HG02970 (cell line): ENCODE data around the gene EARS2.
"Not testable (repeated sequence)": the region's sequence is repeated elsewhere in the genome, so short reads cannot be mapped to it uniquely, and the experiment has no call there.

Experiments
- ATAC-seq: cut with Tn5 transposase; IDR thresholded peaks from one replicate; pipeline ENCODE4 v1.9.1; 2021; ENCODE audit warnings: mild to moderate bottlenecking, moderate library complexity, moderate number of reproducible peaks; ENCODE audit not compliant: unreplicated experiment, low FRiP score

Gene EARS2

DNA sequence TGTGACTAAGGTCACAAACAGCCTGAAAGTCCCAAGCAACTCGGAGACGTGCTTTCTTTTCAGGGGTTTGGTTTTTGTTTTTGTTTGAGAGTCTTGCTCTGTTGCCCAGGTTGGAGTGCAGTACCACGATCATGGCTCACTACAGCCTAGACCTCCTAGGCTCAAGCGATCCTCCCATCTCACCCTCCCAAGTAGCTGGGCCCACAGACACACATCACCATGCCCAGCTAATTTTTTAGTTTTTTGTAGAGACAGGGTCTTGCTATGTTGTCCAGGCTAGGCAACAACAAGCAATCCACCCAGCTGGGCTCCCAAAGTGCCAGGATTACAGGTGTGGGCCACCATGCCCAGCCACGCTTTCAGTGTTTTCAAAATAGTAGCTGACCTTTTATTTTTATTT lies 27.1 kb downstream of the EARS2 start:
- ATAC-seq, result no peak

DNA sequence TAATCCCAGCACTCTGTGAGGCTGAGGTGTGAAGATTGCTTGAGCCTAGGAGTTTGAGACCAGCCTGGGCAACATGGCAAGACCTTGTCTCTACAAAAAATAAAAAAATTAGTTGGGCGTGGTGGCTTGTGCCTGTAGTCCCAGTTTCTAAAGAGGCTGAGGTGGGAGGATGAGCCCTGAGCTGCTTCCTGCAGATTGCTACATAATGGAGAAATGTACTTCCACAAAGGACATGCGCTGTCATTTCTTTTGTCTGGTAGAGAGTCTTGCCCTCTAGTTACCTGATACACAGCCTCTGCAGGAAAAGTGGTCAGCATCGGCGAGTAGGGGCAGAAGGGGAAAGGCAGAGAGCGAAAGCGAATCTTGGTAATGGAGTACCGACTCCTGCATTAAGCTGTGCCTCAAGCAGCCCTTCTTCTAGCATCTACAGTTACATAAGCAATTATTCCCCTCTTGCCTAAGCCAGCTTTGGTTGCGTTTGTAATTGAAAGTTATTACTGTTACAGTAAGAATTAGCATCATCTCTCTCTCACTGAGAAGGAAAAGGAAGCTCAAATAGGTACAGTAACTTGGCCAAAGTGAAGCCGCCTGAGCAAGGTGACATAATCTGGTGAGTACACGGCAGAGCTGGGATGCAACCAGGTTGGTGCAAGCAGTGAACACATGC lies 28.4 kb downstream of the EARS2 start:
- no peak for ATAC-seq

GRCh38 chr16:23527961-23528643 lies 29.0 kb downstream of the EARS2 start:
- ATAC-seq, result no peak

GRCh38 chr16:23524886-23525285 lies 32.3 kb downstream of the EARS2 start:
- ATAC-seq, result no peak

- no peak for ATAC-seq
These were observed 33.2 kb downstream of the EARS2 start for GRCh38 chr16:23523876-23524385.

DNA sequence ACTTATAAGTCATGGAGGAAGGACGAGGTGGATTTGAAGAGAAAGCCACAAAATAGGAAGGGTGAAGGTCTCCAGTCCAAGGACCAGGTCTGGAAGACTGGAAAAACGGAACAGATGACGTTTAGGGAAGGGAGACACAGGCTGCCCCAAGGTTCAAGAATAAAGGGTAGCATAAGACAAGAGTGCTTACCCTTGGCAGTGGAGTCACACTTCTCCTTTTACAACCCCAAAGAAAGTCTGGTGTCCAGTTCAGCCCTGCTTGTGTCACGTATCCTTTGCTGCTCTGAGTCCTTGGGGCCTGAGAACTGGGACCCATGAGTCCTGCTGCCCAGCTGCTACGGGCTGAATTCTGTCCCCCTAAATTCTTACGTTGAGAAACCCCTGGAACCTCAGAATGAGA lies 33.8 kb downstream of the EARS2 start:
- no peak for ATAC-seq

- no peak for ATAC-seq
These were observed 35.2 kb downstream of the EARS2 start for GRCh38 chr16:23521965-23522364.

DNA sequence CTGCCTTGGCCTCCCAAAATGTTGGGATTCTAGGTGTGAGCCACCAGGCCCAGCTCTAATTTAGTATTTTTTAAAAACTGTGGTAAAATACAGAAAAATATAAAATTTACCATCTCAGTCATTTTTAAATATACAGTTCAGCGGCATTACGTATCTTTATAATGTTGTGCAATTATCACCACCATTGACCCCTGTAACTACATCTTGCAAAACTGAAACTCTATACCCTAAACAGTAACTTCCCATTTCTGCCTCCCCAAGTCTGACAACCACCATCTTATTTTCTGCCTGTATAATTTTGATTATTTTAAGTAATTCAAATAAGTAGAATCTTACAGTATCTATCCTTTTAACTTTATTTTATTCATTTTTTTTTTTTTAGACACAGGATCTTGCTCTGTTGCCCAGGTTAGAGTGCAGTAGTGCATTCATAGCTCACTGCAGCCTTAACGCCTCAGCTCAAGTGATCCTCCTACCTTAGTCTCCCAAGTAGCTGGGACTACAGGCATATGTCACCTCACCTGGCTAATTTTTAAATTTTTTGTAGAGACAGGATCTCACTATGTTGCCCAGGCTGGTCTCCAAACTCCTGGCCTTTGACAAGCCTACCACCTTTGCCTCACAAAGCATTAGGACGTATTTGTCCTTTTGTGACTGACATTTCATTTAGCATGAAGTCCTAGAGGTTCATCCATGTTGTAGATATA lies 36.0 kb downstream of the EARS2 start:
- no peak for ATAC-seq

DNA sequence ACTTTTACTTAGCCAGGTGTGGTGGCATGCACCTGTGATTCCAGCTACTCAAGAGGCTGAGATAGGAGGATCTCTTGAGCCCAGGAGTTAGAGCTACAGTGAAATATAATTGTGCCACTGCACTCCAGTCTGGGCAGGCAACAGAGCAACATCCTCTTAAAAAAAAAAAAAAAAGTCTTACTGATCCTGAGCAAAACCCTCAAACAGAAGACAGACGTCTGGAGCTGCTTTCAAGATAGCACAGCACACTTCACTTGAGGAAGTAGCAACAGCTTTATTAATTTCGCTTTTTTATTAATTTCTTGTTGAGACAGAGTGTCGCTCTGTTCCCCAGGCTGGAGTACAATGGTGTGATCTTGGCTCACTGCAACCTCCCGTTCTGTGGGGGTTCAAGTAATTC lies 36.6 kb downstream of the EARS2 start:
- ATAC-seq, result no peak

DNA sequence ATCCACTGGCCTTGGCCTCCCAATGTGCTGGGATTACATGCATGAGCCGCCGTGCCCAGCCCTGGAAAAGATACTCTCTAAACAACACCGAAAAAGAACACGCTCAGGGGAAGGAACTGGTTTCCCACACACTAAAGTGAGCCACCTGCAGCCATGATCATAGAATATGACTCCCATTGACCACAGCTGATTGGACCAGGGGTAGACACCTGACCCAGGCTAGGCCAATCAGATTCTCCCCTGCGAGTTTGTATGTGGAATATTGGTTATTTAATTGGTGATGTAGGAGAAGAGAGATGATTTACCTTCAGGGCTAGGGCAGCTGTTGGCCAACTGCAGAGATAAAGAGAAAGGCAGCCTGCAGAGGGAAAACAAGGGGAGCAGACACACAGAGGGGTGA lies 37.9 kb downstream of the EARS2 start:
- no peak for ATAC-seq

DNA sequence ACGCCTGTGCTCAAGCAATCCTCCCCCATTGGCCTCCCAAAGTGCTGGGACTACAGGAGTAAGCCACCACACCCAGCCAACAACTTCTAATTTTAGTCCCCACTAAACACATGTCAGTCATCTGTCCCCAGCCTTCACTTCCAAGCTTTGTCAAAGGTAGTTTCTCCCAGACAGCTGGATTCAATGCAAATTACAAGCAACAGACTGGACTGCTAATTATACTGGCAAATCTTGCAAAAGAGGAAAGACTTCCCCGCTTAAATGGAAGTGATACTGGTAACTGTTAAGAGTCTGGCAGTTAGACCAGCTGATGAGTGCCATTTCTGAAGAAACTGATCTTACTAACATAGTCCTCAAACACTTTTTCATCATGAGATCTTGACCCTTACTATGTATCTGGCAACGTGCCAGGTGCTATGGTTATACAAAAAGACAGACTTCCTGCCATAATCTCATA lies 38.7 kb downstream of the EARS2 start:
- no peak for ATAC-seq

GRCh38 chr16:23516366-23517137 lies 40.6 kb downstream of the EARS2 start:
- ATAC-seq, result no peak

- ATAC-seq, result no peak
These were observed 41.3 kb downstream of the EARS2 start for GRCh38 chr16:23515881-23516280.

DNA sequence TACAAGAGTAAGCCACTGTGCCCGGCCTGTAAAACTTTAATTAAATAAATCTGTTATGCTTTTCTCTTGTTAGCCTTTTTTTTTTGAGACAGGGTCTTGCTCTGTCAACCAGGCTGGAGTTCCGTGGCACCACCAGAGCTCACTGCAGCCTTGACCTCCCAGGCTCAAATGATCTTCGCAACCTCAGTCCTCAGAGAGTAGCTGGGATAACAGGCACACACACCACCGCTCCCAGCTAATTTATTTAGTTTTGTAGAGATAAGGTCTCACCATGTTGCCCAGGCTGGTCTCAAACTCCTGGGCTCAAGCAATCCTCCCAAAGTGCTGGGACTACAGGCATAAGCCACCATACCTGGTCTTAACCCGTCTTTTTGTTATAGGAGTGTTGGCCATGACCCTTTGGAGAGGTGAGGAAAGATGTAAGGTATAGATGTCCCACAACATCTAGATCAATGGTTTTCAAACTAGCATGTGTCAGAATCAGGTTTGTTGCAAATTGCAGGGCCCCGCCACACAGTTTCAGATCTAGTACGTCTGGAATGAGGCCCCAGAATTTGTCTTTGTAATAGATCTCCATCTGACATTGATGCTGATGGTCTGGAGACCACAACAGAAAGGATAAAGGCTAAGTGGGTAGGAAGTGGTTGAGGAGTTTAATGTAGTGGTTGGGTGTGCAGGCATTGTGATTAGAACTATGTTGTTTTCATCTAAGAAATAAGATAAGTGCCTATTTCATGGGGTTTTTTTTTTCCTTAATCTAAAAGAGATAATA lies 42.6 kb downstream of the EARS2 start:
- no peak for ATAC-seq

DNA sequence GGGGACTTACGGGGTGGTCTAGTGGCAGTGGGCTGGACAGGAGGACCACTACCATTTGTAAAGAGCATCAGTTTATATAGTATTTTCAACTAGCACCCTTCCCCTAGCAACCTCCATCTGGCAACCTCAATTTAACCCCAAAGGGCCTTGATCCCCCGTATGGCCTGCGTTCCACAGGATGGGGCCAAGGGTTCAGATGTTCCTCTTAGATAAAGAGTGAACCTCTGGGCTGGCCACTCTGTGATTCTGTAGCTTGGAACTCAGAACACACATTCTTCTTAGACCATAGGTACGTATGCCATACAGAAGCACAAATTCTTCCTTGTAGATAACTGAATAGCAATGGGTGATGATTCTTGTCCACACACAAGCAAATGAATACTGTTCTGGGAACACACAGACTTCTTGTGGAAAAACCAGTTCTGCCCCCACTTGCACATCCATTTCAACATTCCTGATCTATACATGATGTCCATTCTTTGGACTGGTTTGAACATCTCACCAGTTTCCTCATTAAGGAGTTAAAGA lies 44.9 kb downstream of the EARS2 start:
- ATAC-seq, result no peak

DNA sequence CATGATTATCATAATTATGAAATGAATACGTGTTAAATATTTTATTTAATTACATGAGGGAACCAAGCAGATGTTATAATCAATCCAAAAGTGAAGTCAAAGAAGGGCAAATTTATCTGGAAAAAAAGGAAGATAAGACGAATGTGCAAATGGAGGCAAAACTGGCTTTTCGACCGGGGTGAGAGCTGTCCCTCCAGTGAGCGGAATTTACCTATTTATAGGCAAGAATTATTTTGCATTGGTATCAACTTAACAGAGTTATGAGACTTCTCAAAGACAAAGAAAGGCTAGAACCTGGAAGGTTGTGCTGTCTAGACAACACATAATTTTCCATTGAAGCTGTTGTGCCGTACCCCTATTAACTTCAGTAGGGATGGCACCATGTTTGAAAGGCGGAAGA lies 45.4 kb downstream of the EARS2 start:
- no peak for ATAC-seq

GRCh38 chr16:23510915-23511270 lies 46.3 kb downstream of the EARS2 start:
- ATAC-seq, result not testable (repeated sequence)

GRCh38 chr16:23510164-23510914 lies 46.8 kb downstream of the EARS2 start, which contains the start of gene GGA2:
TSS of gene GGA2 (minus strand) at chr16:23510494. CDS start at chr16:23510411, 83 bp downstream.
- peak; percentile 82 for ATAC-seq

DNA sequence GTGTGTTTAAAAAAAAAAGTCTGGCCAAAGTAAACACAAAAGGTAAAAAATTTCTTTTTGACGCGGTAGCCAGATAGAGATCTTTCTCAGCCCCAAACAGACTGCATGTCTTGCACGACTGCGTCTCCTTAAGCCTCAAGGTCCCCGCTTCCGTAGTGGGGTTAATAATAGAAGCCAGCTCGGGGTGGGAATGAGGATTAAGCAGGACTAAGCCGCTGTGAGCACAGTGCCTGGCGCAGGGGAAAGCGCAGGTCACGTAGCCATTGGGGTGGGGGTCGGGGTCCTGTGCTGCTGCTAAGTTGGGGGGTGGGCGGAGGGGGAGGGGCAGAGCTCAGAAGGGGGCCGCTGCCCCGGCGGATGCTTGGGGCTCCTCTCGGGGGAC lies 47.4 kb downstream of the EARS2 start:
- ATAC-seq, result no peak
